HepG2 (cell line): ENCODE measurements around the gene CDH13. TPM values are rescaled to one million over a fixed set of nuclear protein-coding genes. Genes with fewer than 3 reads are reported as not detected.

Experiments
- ARHGAP35 ChIP-seq: sonication (generic); formaldehyde crosslinking; IDR thresholded peaks from 2 replicates; pipeline ENCODE4 v1.9.0; 2022; ENCODE audit warnings: mild to moderate bottlenecking, inconsistent platforms, moderate library complexity, missing genetic modification reagents, borderline replicate concordance
- DZIP1 ChIP-seq: sonication (generic); formaldehyde crosslinking; IDR thresholded peaks from 2 replicates; pipeline ENCODE4 v1.5.0; 2020; ENCODE audit warnings: mild to moderate bottlenecking, missing genetic modification reagents
- GFI1 ChIP-seq: sonication (generic); formaldehyde crosslinking; IDR thresholded peaks from 2 replicates; pipeline ENCODE4 v1.5.0; 2020; ENCODE audit warnings: missing genetic modification reagents, mild to moderate bottlenecking, borderline replicate concordance
- HNRNPUL1 ChIP-seq: fragments of 200-400 bp; formaldehyde crosslinking; IDR thresholded peaks from 2 replicates; pipeline ENCODE4 v1.6.1; 2017; ENCODE audit warnings: low read depth, mild to moderate bottlenecking, low read length, moderate library complexity
- MNT ChIP-seq: fragments of 450-650 bp; IDR thresholded peaks from 2 replicates; pipeline ENCODE4 v1.6.1; 2016
- MYNN ChIP-seq: sonication (generic); formaldehyde crosslinking; IDR thresholded peaks from 2 replicates; pipeline ENCODE4 v1.4.0; 2020; ENCODE audit warnings: mild to moderate bottlenecking, low read depth, missing genetic modification reagents
- NCOA2 ChIP-seq: sonication (generic); formaldehyde crosslinking; IDR thresholded peaks from 2 replicates; pipeline ENCODE4 v1.8.0; 2022; ENCODE audit warnings: inconsistent platforms
- NONO ChIP-seq, 2 experiments: fragments of 450-650 bp in 1 of 2; sonication (generic) in 1 of 2; formaldehyde crosslinking in 1 of 2; IDR thresholded peaks in 1 of 2; conservative IDR thresholded peaks in 1 of 2; 2 replicates each; pipeline versions ENCODE4 v1.6.1 to v1.8.0; 2017 to 2022; ENCODE audit warnings: mild to moderate bottlenecking in 1 of 2, missing genetic modification reagents in 1 of 2, moderate library complexity in 1 of 2
- PHF21A ChIP-seq: sonication (generic); formaldehyde crosslinking; IDR thresholded peaks from 2 replicates; pipeline ENCODE4 v1.5.0; 2020; ENCODE audit warnings: mild to moderate bottlenecking, missing genetic modification reagents
- RNF2 ChIP-seq: fragments of 450-650 bp; conservative IDR thresholded peaks from 2 replicates; pipeline ENCODE4 v1.6.1; 2016; ENCODE audit warnings: low read depth
- SP140L ChIP-seq: sonication (generic); formaldehyde crosslinking; IDR thresholded peaks from 2 replicates; pipeline ENCODE4 v1.4.0; 2020; ENCODE audit warnings: missing genetic modification reagents, borderline replicate concordance
- SRF ChIP-seq: IDR thresholded peaks from 2 replicates; pipeline ENCODE4 v1.6.1; 2011; ENCODE audit warnings: mild to moderate bottlenecking, low read depth, low read length, moderate library complexity
- TOE1 ChIP-seq: sonication (generic); formaldehyde crosslinking; IDR thresholded peaks from 2 replicates; pipeline ENCODE4 v1.4.0; 2020; ENCODE audit warnings: mild to moderate bottlenecking, missing genetic modification reagents
- TOPORS ChIP-seq: sonication (generic); formaldehyde crosslinking; IDR thresholded peaks from 2 replicates; pipeline ENCODE4 v1.8.0; 2023; ENCODE audit warnings: mild to moderate bottlenecking, missing genetic modification reagents
- ZBTB2 ChIP-seq: sonication (generic); formaldehyde crosslinking; IDR thresholded peaks from 2 replicates; pipeline ENCODE4 v1.8.0; 2022; ENCODE audit warnings: low read depth, missing genetic modification reagents
- ZBTB38 ChIP-seq: sonication (generic); formaldehyde crosslinking; IDR thresholded peaks from 2 replicates; pipeline ENCODE4 v1.5.1; 2020; ENCODE audit warnings: mild to moderate bottlenecking, missing genetic modification reagents
- ZNF138 ChIP-seq: sonication (generic); formaldehyde crosslinking; IDR thresholded peaks from 2 replicates; pipeline ENCODE4 v1.5.0; 2020; ENCODE audit warnings: mild to moderate bottlenecking, low read depth, missing genetic modification reagents
- ZNF251 ChIP-seq: sonication (generic); formaldehyde crosslinking; IDR thresholded peaks from 2 replicates; pipeline ENCODE4 v1.9.0; 2021; ENCODE audit warnings: mild to moderate bottlenecking, missing genetic modification reagents
- ZNF362 ChIP-seq: sonication (generic); formaldehyde crosslinking; IDR thresholded peaks from 2 replicates; pipeline ENCODE4 v1.4.0; 2020; ENCODE audit warnings: missing genetic modification reagents, mild to moderate bottlenecking, borderline replicate concordance
- ZNF367 ChIP-seq: sonication (generic); formaldehyde crosslinking; IDR thresholded peaks from 2 replicates; pipeline ENCODE4 v1.4.0; 2020; ENCODE audit warnings: missing genetic modification reagents, borderline replicate concordance
- ZNF446 ChIP-seq: sonication (generic); formaldehyde crosslinking; IDR thresholded peaks from 2 replicates; pipeline ENCODE4 v1.5.0; 2020; ENCODE audit warnings: mild to moderate bottlenecking, missing genetic modification reagents
- ZNF451 ChIP-seq: sonication (generic); formaldehyde crosslinking; IDR thresholded peaks from 2 replicates; pipeline ENCODE4 v1.5.0; 2020; ENCODE audit warnings: mild to moderate bottlenecking, missing genetic modification reagents
- ZNF558 ChIP-seq: sonication (generic); formaldehyde crosslinking; IDR thresholded peaks from 2 replicates; pipeline ENCODE4 v1.9.0; 2022; ENCODE audit warnings: mild to moderate bottlenecking, missing genetic modification reagents, borderline replicate concordance
- polyA plus RNA-seq, 8 experiments: library from polyadenylated mRNA; depleted of rRNA in 3 of 8; stranded (reverse) in 7 of 8; unstranded in 1 of 8; fragments of >200 nt; fragmentation: Illumina TruSeq in 4 of 8; extraction: Trizol in 4 of 8; gene quantifications; 2 replicates each; pipeline versions ENCODE4 v1.2.1 to v1.2.3, GENCODE V29; 2011 to 2016; ENCODE audit warnings: low read depth in 4 of 8, missing spikeins in 1 of 8, mixed read lengths in 1 of 8; ENCODE audit not compliant: insufficient read depth in 1 of 8
- total RNA-seq, 5 experiments: library from RNA; depleted of rRNA; stranded (reverse); fragments of >200 nt; fragmentation: Illumina TruSeq; extraction: Trizol; gene quantifications; 2 replicates each; pipeline ENCODE4 v1.2.3, GENCODE V29; 2016; ENCODE audit warnings: low read depth in 1 of 5

The CDH13 gene
- total and polyA plus RNA-seq, 2 of the 13 experiments (the other 11 are each of a cell fraction or from before 2014, with no cell fraction given): not detected

GRCh38 chr16:83813823-83814658 is 1187.3 kb downstream of the CDH13 start (continued):
- no peak for TF ChIP-seq SRF
- TF ChIP-seq ZBTB38 (CRISPR knock-in tag): no peak
- no peak for TF ChIP-seq TOPORS (CRISPR knock-in tag)
- TF ChIP-seq ARHGAP35 (CRISPR knock-in tag): no peak
- no peak for TF ChIP-seq RNF2
- no peak for TF ChIP-seq MYNN
- no peak for TF ChIP-seq ZNF251 (CRISPR knock-in tag)
- no peak for TF ChIP-seq ZNF558 (CRISPR knock-in tag)
- TF ChIP-seq ZNF446: no peak
- 0 out of 2 replicates have a peak, but pooled peaks have one; percentile 47 for TF ChIP-seq GFI1
- TF ChIP-seq HNRNPUL1: no peak
- TF ChIP-seq ZBTB2 (CRISPR knock-in tag): no peak
- TF ChIP-seq NONO (IDR thresholded peaks at IDR 0.05): no peak
- TF ChIP-seq NONO (CRISPR knock-in tag; conservative IDR thresholded peaks at IDR 0.05): 0 out of 2 replicates have a peak, but pooled peaks have one; percentile 23
- TF ChIP-seq TOE1 (CRISPR knock-in tag): no peak
- no peak for TF ChIP-seq ZNF138 (CRISPR knock-in tag)
- peak; percentile 58 for TF ChIP-seq NCOA2
- no peak for TF ChIP-seq PHF21A (CRISPR knock-in tag)
- TF ChIP-seq ZNF451 (CRISPR knock-in tag): no peak
- TF ChIP-seq DZIP1 (CRISPR knock-in tag): no peak
- no peak for TF ChIP-seq MNT
- peak; percentile 36; the same call in 1 of the 2 replicates for TF ChIP-seq ZNF362
- no peak for TF ChIP-seq ZNF367
- TF ChIP-seq SP140L: no peak
